K562 (cell line): ENCODE results near the gene SLC39A13. TPM values are rescaled to one million over a fixed set of nuclear protein-coding genes. Genes with fewer than 3 reads are reported as not detected.

Experiments used
- ATF6 ChIP-seq: sonication (generic); formaldehyde crosslinking; IDR thresholded peaks from 2 replicates; pipeline ENCODE4 v1.4.0; 2020; ENCODE audit warnings: mild to moderate bottlenecking, missing genetic modification reagents
- CREBBP ChIP-seq: IDR thresholded peaks from one replicate; pipeline ENCODE4 v1.6.1; 2012; ENCODE audit warnings: low read depth, mild to moderate bottlenecking, control low read depth, inconsistent platforms, low read length
- E4F1 ChIP-seq: fragments of 250-450 bp; sonication (Bioruptor Pico); IDR thresholded peaks from 2 replicates; pipeline ENCODE4 v1.5.0; 2021; ENCODE audit warnings: mild to moderate bottlenecking, borderline replicate concordance
- ESRRB ChIP-seq: fragments of 250-450 bp; sonication (Bioruptor Pico); IDR thresholded peaks from 2 replicates; pipeline ENCODE4 v1.5.0; 2020; ENCODE audit warnings: mild to moderate bottlenecking, moderate library complexity, borderline replicate concordance
- GATAD2A ChIP-seq: fragments of 450-650 bp; IDR thresholded peaks from 2 replicates; pipeline ENCODE4 v1.6.1; 2017
- HDAC2 ChIP-seq: fragments of 450-650 bp; IDR thresholded peaks from 2 replicates; pipeline ENCODE4 v1.6.1; 2016; ENCODE audit warnings: mild to moderate bottlenecking
- HIVEP1 ChIP-seq: fragments of 250-450 bp; sonication (Bioruptor Pico); IDR thresholded peaks from 2 replicates; pipeline ENCODE4 v1.4.0; 2020; ENCODE audit warnings: mild to moderate bottlenecking
- KDM5B ChIP-seq: fragments of 200-600 bp; sonication (generic); IDR thresholded peaks from 2 replicates; pipeline ENCODE4 v1.6.1; 2012; ENCODE audit warnings: low read depth, mild to moderate bottlenecking, moderate library complexity, low read length, control low read depth, inconsistent platforms; ENCODE audit not compliant: insufficient replicate concordance
- KHSRP ChIP-seq: fragments of 450-650 bp; IDR thresholded peaks from 2 replicates; pipeline ENCODE4 v1.6.1; 2017
- KLF10 ChIP-seq: fragments of 250-450 bp; sonication (Bioruptor Pico); IDR thresholded peaks from 2 replicates; pipeline ENCODE4 v1.6.1; 2021; ENCODE audit warnings: matching md5 sums
- SETDB1 ChIP-seq: IDR thresholded peaks from one replicate; pipeline ENCODE4 v1.6.1; 2012; ENCODE audit warnings: low read length, control low read depth, inconsistent platforms
- SIN3A ChIP-seq, 2 experiments: fragments of 150-350 bp in 1 of 2; IDR thresholded peaks; 2 replicates each; pipeline ENCODE4 v1.6.1; 2011 to 2016; ENCODE audit warnings: borderline replicate concordance in 2 of 2, low read depth in 2 of 2, low read length in 2 of 2, mild to moderate bottlenecking in 2 of 2, moderate library complexity in 2 of 2; ENCODE audit not compliant: control insufficient read depth in 1 of 2
- SIN3B ChIP-seq: fragments of 450-650 bp; IDR thresholded peaks from 2 replicates; pipeline ENCODE4 v1.6.1; 2017; ENCODE audit warnings: low read depth, mild to moderate bottlenecking, moderate library complexity
- SLC30A9 ChIP-seq: fragments of 250-450 bp; sonication (Bioruptor Pico); IDR thresholded peaks from 2 replicates; pipeline ENCODE4 v1.8.0; 2022; ENCODE audit warnings: mild to moderate bottlenecking, moderate library complexity
- STAG1 ChIP-seq: sonication (generic); formaldehyde crosslinking; IDR thresholded peaks from 2 replicates; pipeline ENCODE4 v1.5.0; 2020; ENCODE audit warnings: missing genetic modification reagents, borderline replicate concordance
- THRAP3 ChIP-seq: fragments of 450-650 bp; IDR thresholded peaks from 2 replicates; pipeline ENCODE4 v1.6.1; 2016; ENCODE audit warnings: mild to moderate bottlenecking, inconsistent platforms, borderline replicate concordance
- ZNF444 ChIP-seq: fragments of 250-450 bp; sonication (Bioruptor Pico); IDR thresholded peaks from 2 replicates; pipeline ENCODE4 v1.4.0; 2020; ENCODE audit warnings: mild to moderate bottlenecking, moderate library complexity
- ZNF589 ChIP-seq: fragments of 200-800 bp; sonication (Bioruptor generic); IDR thresholded peaks from 2 replicates; pipeline ENCODE4 v1.6.1; 2016; ENCODE audit warnings: low read depth, missing genetic modification characterization, missing compliant biosample characterization
- ZNF740 ChIP-seq, 3 experiments: fragments of 200-800 bp in 1 of 3; sonication (Bioruptor generic) in 1 of 3; sonication (generic) in 1 of 3; formaldehyde crosslinking in 1 of 3; IDR thresholded peaks; 2 replicates each; pipeline versions ENCODE4 v1.6.1 to v1.8.0; 2016 to 2022; ENCODE audit warnings: mild to moderate bottlenecking in 2 of 3, missing compliant biosample characterization in 2 of 3, missing genetic modification characterization in 2 of 3, missing genetic modification reagents in 1 of 3
- ZNF780A ChIP-seq: fragments of 250-450 bp; sonication (Bioruptor Pico); IDR thresholded peaks from 2 replicates; pipeline ENCODE4 v1.5.0; 2021; ENCODE audit warnings: mild to moderate bottlenecking
- polyA plus RNA-seq, 8 experiments: library from polyadenylated mRNA; depleted of rRNA in 4 of 8; stranded (reverse) in 5 of 8; unstranded in 3 of 8; fragments of >200 nt; fragmentation: Nextera tagmentation in 2 of 8; fragmentation: Illumina TruSeq in 1 of 8; extraction: Ambion mirVana in 2 of 8; extraction: Trizol in 1 of 8; gene quantifications; 2 replicates each; pipeline versions ENCODE4 v1.2.1 to v1.2.3, GENCODE V29; 2011 to 2014; ENCODE audit warnings: inconsistent platforms in 1 of 8, missing spikeins in 1 of 8
- total RNA-seq, 7 experiments: library from RNA; depleted of rRNA in 6 of 7; stranded (reverse); fragments of >200 nt in 6 of 7; fragmentation: Illumina TruSeq in 2 of 7; extraction: Trizol in 2 of 7; gene quantifications; 2 replicates each; pipeline versions ENCODE4 v1.2.1 to v1.2.3, GENCODE V29; 2011 to 2021; ENCODE audit warnings: low replicate concordance in 1 of 7
- TF ChIP-seq, protein P1 (sequence below): fragments of 450-650 bp; formaldehyde crosslinking; IDR thresholded peaks from 2 replicates; pipeline ENCODE4 v1.4.0; 2022; ENCODE audit warnings: missing genetic modification characterization

Gene SLC39A13
- total and polyA plus RNA-seq, 9 of the 15 experiments (the other 6 are each of a cell fraction or from before 2014, with no cell fraction given): 0.17 to 15.9 (median 3.2) TPM

DNA sequence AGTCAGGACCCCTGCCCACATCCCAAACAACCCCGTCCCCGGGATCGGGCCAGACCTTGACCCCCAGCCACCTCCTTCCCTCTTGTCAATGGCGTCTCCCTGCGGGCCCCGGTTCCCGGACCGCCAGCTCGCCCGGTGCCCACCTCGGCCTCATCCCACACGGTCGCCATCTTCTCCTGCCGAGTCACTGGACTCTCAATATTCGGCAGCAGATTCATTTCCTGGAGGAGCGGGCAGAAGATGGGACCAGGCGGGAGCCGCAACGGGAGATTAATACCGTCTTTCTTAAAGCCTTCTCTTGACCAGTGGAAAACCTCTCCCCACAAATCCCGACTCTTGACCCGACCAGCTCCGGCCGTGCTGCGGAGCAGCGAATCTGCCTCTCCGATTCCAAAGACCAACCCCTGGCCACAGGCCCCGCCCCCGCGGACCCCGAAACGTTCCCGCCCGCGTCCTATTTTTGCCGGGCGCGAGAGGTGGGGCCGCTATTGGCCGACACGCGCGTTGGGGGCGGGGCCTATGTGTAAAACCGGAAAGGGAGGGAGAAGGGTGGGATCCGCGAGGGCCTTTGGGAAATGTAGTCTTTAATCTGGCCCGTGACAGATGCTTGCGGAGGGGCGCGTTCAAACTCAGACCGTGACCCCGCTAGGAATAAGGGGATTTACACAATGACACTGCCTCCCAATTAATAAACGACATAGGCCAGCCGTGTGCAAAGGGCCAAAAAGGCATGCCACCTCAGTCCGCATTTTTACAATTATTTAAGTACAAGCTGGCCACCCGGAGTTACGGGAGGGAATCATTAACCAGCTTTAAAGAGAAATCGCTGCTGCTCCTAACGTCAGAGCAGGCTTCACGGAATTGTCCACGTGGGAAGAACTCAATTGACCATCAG lies 17.9 kb downstream of the SLC39A13 start, which contains the start of gene PSMC3 (continued):
- TF ChIP-seq SIN3A (IDR thresholded peaks at IDR 0.05; ENCODE audit: borderline replicate concordance in 2 of 2, control insufficient read depth in 1 of 2, low read depth in 2 of 2, low read length in 2 of 2) (peak; percentile 6 to 79; a peak in 2 of 4 replicates), KDM5B (peak; percentile 90), KHSRP (no peak), HIVEP1 (CRISPR knock-in tag) (0 out of 2 replicates have a peak, but pooled peaks have one; percentile 40), ZNF740 (CRISPR knock-in tag; IDR thresholded peaks at IDR 0.05) (no peak), ZNF740 (tag; IDR thresholded peaks at IDR 0.05) (no peak), CREBBP (no peak), SLC30A9 (CRISPR knock-in tag) (no peak), SIN3B (peak; percentile 94), ZNF780A (CRISPR knock-in tag) (no peak), STAG1 (CRISPR knock-in tag) (no peak), ATF6 (peak; percentile 87), E4F1 (CRISPR knock-in tag) (no peak), GATAD2A (no peak), HDAC2 (peak; percentile 63; the same call in 1 of the 2 replicates), KLF10 (peak; percentile 63; the same call in 1 of the 2 replicates), THRAP3 (0 out of 2 replicates have a peak, but pooled peaks have one; percentile 30), ESRRB (CRISPR knock-in tag) (no peak), SETDB1 (no peak), ZNF444 (CRISPR knock-in tag) (no peak), ZNF589 (CRISPR knock-in tag) (no peak)
- TF ChIP-seq, protein P1, sequence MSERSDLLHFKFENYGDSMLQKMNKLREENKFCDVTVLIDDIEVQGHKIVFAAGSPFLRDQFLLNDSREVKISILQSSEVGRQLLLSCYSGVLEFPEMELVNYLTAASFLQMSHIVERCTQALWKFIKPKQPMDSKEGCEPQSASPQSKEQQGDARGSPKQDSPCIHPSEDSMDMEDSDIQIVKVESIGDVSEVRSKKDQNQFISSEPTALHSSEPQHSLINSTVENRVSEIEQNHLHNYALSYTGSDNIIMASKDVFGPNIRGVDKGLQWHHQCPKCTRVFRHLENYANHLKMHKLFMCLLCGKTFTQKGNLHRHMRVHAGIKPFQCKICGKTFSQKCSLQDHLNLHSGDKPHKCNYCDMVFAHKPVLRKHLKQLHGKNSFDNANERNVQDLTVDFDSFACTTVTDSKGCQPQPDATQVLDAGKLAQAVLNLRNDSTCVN (CRISPR knock-in tag): no peak
